ENCODE results near the gene NTN3.

Gene NTN3

DNA sequence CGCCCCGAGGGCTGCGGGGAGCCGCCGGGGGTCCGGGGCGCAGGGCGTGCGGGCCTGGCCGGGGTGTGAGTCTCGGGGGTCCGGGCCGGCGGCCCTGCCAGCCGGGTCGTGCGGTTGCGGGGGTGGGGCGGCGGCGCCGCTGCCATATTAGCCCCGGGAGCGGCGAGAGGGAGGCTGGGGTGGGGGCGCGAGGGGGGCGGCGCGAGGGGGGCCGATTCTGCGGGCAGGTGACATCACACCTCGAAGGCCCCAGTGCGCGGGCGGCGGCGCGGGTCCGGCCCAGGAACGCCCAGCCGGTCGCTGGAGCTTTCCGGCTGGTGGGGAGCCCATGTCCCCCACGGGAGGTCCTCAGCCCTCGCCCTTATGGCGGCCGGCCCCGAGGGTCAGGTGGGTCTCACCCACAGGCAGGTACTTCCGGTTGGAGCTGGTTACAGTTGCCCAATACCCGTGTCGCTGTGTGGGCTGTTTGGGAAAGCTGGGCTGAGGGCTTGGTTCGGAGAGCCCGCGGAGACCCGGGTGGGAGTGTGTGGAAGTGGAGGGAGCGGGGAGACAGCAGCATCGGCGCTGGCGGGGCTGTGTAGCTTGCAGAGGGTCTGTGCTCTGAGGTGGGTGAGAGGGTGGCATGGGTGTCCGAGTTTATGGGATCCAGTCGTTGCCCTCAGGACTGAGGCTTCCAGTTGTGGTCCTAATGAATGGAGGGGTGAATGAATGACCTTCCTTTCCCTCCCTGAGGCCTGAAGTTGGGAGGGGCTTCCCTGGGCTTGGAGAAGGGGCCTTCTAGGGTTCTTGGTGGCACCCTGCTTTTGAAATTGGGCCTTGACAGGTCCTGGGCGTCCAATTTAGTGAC is 43.5 kb downstream of the NTN3 start:
- DNase-seq (ENCODE audit: low read depth): no peak

- no peak for DNase-seq (ENCODE audit: low read depth)
Observed at GRCh38 chr16:2515180-2515851, 44.2 kb downstream of the NTN3 start.

DNA sequence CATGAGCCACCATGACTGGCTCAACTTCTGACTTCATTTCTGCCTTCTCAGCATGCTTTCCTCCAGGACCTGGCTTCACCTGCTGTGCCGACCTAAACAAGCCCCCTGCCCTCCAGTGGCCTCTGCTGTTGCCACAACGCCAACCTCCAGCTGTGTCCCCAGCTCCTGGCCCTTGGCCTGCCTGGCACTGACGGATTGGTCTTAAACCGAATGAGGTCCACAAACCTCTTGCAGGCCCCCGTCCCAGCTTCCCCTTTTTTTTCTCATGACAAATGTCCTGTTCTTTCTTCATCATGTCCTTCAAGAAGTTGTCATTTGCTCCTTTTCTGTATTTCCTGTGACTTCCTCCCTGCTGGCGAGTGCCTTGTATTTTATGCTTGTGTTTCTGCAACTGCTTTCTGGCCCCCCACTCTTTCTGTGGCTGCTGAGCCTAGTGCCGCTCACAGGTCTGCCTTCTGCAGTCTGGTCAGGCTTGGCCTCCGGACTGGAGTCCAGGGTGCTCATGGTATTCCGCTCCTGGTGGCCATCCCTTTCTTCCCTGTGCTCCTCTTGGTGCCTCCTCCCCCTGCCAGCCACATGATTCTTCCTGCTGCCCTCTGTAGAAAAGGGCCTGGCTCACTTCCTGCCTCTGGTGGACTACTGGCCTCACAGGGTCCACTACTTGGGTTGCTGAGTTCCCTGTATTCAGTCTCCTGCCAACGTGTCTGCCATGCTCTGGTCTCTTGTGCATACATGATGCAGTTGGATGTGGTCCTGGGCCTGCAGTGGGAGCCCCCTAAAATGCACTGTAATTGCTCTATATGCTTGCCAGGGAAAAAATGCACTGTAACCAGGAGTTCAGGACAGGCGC is 45.5 kb downstream of the NTN3 start:
- DNase-seq (ENCODE audit: low read depth): no peak

- no peak for DNase-seq (ENCODE audit: low read depth)
Observed at GRCh38 chr16:2517954-2518605, 47.0 kb downstream of the NTN3 start.

DNA sequence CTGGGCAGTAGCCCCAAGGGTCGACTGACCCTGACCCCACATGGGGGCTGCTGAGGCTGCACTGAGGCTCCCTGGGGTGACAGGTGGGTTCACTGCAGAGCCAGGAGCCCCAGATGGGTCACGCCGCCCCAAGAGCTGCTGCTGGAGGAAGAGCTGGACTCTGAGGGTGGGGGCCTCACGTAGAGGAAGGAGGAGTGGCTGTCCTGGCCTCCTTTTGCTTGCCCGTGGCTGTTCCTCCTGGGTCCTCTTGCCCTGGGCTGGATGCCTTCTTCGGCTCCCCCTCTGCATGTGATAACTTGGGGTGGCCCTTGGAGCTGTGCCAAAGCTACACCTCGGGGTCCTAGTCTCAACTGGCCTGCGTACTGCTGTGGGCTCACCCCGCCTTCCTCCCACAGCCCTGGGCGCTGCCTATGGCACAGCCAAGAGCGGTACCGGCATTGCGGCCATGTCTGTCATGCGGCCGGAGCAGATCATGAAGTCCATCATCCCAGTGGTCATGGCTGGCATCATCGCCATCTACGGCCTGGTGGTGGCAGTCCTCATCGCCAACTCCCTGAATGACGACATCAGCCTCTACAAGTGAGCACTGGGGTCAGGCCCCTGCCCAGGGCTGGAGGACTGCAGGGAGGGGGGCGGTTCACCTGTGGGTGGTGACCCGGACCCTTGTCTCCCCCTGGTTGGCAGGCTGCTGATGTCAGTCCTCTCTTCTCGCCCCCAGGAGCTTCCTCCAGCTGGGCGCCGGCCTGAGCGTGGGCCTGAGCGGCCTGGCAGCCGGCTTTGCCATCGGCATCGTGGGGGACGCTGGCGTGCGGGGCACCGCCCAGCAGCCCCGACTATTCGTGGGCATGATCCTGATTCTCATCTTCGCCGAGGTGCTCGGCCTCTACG is 48.0 kb downstream of the NTN3 start:
- no peak for DNase-seq (ENCODE audit: low read depth)

DNA sequence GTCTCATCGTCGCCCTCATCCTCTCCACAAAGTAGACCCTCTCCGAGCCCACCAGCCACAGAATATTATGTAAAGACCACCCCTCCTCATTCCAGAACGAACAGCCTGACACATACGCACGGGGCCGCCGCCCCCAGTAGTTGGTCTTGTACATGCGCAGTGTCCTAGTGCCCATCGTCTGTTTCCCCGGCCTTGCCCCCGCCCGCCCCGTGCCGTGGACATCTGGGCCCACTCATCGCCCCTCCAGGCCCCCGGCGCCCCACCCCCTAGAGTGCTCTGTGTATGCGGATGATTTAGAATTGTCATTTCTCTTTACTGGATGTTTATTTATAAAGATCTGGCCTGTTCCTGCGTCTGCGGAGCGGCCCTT is 48.6 kb downstream of the NTN3 start:
- no peak for DNase-seq (ENCODE audit: low read depth)

DNA sequence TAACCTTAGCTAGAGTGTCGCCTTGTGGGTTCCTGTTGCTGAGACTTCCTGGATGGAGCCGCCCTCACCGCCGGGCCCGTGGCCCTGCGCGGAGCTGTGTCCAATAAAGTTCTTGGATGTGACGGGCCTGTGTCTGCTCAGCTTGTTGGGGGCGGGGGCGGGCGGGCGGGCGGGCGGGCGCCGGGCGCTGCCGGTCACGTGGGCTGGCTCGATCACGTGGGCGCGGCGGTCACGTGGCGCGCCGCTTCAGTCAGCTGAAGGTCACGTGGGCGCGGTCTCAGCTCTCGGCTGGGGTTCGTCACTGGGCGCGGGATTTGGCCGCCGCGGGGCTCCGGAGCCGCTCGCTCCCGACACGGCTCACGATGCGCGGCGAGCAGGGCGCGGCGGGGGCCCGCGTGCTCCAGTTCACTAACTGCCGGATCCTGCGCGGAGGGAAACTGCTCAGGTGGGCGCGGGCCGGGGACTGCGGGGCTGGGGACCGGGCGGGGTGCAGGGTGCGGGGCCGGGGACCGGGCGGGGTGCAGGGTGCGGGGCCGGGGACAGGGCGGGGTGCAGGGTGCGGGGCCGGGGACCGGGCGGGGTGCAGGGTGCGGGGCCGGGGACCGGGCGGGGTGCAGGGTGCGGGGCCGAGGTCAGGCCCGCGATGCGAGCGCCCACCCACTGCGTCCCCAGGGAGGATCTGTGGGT is 49.1 kb downstream of the NTN3 start, which contains the start of gene AMDHD2:
AMDHD2 (plus strand) TSS at position 275 of the 687 bp plus-strand sequence; CDS start at position 363, 88 bp downstream.
- DNase-seq (ENCODE audit: low read depth): peak; percentile 88

DNA sequence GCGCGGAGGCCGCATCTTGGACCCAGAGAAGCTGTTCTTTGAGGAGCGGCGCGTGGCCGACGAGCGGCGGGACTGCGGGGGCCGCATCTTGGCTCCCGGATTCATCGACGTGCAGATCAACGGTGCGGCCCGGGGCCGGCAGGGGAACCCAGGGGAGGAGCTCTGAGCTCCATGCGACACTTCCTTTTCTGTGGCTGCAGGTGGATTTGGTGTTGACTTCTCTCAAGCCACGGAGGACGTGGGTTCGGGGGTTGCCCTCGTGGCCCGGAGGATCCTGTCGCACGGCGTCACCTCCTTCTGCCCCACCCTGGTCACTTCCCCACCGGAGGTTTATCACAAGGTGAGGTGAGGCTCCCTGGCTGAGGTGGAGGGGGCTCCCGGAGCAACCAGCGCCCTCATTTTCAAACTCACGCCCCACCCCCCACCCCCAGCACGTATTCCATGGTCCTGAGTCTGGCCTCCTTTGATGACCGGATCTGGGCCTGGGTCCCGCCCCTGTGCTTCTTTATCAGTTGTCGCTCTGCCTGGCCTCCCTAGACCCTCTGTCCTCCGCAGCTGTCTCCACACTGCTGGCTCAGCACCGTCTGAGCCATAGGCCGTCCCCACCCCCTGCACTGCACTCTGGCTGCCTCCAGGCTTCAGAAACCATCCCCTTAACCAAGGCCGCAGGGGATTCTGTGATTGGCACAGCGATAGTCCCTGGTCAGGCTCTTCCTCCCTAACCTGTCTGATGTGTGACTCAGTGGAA is 49.9 kb downstream of the NTN3 start:
- peak; percentile 37 for DNase-seq (ENCODE audit: low read depth)

Data from activated T-cell treated with anti-CD3 and anti-CD28 coated beads for 48 hours (primary cell).